KG1 (cell line): ENCODE data around the gene DENND11.
"Not testable (repeated sequence)": the region's sequence is repeated elsewhere in the genome, so short reads cannot be mapped to it uniquely, and the experiment has no call there.

Source experiments
- DNase-seq: peaks from one replicate; lab custom pipeline; 2025; lab: John Stamatoyannopoulos, UW

DENND11 gene

DNA sequence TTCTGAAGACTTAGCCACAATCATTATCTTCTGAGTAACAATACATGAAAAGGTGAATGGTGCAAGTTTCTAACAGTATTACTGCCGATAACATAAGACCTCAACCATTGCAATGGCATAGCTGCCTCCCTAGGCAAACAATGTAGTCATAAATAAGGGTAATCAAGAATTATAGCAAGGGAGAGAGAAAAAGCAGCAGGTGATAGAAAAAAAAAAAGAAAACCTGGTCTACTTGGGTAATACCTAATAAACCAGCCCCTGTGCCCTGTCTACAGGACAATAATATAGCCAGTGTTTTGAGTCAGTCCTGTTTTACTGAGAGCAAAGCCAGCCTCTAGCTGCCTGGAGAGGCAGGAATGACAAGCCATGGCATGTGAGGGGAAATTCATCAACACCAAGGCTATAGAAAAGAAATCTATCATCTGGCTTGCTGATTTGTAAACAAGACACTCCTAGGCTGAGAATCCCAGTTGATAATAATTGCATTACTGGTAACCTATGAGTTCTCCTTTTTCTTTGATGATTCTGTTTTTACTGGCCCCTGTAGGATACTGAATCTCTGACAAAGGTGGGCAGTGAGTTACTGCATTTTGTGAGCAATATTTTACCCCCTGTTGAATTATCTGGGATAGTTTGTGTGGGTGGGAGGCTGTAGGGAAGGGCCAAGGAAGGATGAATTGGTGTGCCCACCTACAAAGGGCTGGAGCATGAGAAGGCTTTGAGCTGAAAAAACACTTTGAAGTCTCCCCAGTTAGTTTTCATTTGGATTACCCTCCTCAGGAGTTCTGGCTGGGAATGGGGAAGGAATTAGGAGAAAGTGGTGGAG is 4.5 kb upstream of the DENND11 start:
- DNase-seq = no peak

DNA sequence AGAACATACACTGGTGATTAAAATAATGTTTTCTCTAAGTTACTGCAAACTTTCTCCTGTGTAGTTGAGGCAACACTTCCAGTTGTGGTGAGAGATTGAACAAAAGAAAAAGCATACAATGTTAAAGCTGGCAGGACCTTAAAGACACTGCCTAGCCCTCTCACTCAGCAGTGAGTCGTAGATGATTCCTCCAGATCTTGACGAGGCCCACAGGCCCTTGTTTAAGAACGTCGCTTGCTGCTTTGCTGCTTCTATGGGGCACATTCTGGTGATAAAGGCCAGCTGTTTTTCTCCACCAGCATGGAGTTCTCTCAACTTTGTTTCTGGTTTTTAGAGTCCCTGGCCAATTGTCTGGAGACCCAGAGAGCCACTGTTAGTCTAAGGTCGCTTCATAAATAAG is 2.8 kb upstream of the DENND11 start:
- no peak for DNase-seq

DNA sequence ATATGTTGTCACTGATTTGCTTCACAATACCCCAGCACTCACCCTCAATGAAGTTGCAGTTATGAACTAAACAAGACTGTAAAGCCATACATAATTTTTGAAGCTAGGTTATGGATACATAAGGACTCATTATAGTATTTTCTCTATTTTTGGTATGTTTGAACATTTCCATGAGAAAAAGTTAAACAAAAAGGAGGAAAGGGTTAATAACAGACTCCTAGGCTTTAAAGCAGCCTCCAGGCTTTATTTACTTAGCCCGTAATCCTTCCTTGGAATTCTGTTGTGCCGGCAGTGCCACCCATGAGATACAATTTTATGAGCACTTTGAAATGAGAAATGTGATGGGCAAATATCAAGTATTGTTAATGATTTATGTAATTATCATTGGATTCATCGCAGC is 2.1 kb upstream of the DENND11 start:
- no peak for DNase-seq

DNA sequence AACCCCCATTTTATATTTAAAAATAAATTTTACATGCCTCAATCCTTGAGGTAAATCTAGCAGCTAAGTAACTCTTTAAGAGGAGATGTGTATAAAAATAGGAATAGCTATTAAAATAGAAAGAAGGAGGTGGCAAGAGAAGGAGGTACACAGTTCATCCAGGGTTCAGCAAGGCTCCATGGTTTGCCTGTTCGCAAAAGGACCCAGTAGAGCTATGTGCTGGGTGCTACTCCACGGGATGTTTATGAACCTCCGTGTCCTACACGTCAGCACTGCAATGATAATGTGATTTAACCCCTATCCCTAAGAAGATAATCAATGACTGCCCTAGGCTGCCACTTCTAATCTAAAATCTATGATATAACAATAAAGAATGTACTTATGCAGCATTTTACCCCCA is 926 bp upstream of the DENND11 start:
- no peak for DNase-seq

DNA sequence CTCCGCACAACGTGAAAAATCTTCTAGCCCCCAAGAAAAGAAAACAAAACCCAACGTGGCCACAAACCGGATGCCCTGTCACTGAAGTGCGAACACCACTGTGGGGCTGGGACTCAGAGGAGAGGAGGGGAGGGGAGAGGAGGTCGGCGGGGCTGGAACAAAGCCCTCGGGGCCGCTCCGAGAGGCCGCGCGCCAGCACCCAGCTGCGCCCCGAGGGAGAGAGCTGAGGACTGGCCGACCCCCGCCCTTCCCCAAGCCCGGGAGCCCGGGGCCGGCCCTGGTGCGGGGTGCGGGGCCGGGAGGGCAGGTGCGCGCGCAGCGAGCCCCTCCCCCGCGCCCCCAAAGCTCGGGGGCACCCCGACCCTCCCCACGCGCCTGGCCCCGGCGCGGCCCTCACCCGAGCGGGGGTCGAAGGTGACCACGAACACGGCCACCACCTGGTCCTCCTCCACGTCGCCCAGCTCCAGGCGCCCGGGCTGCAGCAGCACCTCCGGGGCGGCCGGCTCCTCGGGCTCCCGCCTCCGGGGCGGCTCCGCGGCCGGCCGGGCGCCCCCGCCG is 398 bp downstream of the DENND11 start:
- no peak for DNase-seq

DNA sequence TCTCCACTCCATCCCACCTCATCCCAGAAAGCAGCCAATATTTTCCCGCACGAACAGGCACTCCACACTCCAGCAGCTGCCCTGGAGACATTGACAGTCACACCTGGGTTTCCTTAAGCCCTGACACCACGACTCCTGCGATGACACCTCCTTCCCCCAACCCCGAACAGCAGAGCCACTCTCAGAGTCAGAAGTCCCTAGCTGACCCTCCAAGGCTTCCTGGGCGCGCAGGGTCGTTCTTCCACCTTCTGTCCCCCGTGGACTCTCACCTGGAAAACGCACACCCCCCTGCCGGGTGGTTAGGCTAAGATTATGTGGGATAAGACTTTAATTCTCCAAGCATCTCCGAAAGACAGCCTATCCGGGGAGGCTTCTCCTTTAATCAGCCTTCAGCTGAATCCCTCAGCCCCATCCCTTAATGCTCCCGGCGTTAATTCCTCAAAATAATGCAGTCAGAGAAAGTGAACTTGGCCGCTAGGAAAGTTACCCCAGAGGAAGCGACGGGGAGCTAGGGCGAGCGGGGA is 1.1 kb downstream of the DENND11 start:
- DNase-seq = no peak

DNA sequence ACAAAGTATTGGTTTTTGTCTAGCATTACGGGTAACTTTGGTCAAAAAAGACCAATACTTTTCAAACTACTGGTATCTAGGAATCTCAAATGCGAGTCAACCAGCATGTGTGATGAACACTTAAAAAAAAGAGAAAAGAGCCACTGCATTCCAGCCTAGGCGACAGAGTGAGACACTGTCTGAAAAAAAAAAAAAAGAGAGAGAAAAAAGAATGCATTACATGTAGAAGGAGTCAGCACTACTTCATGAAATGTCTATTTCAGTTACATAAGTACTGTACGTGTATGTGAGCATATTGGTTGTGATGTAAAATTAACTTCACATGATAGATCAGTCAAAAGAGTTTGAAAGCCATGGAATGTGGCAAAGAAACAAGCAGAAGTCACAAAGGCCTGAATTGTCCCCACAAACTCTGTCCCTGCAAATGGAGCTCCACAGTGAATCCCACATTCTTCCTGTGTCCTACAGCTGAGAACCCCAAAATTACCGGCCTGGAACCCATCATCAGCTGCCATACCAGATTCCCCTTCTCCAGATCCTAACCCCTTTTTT is 1.6 kb downstream of the DENND11 start:
- no peak for DNase-seq

DNA sequence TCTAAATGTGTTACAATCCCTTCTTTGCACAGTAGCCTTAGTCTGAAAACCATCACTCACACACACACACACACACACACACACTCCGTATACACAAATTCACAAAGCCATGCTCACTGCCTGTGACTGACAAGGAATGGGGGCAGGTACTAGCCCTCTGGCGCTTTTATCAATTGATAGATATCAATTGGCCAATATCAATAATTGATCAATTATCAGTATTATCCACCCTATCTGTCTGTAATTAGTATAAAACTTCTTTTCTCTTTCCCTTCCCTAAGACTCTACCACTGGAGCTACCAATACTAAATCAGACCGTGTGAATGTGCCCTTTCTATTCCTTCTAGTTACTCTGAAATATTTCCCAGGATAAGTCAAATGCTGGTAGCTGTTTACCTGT is 2.1 kb downstream of the DENND11 start:
- no peak for DNase-seq

DNA sequence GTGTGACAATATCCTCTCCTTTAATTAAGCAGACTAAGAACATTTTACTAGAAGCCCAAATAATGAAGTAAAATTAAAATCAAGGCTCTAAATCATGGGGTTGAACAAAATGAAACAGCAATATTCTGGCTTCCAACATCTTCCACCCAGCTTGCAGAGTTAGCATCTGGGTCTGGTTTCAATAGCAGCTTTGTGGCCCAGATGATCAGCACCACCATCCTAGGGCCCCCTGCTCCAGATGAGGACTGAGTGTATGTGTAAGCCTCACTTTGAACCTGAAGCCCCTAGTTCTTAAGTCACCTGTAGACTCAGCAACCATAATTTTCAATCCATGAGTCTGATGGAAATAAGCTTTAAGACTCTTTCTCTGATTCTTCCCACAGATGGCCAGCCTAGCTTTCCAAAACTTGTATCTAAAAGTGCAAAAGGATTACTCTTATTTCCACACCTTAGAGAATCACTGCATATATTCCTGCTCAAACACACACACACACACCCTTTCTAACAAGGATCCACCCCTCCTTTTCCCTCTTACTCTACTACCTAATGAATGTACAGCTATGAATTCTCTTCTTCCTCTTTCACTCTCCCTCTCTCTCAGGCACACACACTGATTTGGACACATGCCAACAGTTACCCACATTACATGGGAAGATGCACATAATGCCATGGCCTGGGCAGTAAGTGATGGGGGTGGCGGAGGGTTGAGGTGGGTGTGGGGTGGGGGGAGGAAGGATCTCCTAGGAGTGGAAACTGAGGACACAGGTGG is 3.5 kb downstream of the DENND11 start:
- DNase-seq = no peak

DNA sequence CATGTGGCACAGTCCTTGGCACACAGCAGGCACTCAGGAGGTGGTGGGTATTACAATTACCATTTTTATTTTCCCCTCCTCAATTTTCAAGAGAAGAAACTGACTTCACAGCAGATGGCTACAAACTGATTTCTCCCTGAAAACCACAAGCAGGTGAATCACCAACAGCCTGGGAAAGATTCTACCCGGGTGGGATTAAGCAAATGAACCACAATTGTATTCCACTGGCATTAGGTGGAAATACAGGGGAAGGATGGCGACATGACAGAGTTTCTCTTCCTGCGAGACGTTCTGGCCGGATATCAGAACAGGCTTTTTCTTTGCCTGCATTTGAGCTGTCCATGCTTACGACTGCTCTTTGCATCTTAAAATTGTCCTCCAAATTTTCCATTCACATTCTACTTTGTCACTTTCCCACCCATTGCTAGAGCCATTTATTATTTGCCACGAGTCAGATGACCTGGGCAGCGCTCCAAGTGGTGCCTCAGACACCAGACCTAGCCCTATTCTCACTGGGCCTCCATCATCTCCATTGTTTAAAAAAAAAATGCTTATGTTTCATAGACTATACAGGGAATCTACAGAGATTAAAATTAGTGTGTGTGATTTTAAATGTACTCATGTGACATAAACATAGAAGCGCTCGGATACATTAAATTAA is 4.6 kb downstream of the DENND11 start:
- no peak for DNase-seq

DNA sequence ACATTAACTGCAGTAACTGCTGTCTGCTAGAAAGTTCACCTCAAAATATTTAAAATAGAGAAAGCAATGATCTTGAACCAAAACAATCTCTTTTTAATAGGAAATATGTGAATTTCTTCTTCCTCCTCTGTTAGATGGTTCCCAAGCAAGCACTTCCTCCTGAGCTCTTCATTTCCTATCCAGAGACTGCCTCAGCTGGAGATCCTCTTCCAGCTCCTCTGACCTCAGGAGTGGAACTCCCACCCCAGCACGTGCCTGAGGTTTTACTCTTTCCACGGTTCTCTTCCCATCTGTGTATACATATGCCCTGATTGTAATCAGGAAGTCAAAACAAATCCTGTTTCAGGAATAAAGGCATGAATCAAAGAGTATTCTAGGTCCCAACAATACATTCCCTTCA is 5.6 kb downstream of the DENND11 start:
- no peak for DNase-seq

DNA sequence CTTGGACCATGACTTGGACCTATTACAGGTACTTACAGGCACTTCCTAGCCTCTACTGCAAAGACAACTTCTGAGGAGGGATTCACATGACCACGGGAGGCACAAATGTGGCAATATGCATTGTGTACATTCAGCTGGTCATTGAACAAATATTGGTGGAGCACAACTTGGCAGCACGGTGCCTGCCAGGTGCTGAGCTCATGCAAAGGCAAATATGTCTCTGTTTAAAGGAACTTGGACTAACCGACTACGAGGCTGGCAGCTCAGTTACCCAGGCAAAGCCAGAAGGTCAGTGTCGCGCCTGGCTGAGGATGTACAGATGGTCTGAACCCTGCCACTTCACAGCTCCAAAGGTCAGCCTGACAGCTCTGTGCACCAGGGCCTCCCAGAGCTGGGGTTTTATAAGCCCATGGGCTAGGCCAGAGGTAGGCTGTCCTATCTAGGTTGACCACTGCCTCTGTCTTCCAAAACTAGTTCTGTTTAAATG is 6.1 kb downstream of the DENND11 start:
- DNase-seq = no peak

DNA sequence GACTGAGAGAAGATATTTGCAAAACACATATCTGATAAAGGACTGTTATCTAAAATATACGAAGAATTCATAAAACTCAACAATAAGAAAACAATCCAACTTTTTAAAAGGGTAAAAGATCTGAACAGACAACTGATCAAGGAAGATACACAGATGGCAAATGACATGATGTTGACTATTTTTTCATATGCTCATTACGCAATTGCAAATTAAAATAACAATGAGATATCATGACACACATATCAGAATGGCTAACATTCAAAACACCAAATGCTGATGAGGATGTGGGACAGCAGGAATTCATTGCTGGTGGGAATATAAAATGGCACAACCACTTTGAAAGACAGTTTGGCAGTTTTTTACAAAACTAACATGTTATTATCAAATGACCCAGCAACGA is 8.9 kb downstream of the DENND11 start:
- DNase-seq = no peak

DNA sequence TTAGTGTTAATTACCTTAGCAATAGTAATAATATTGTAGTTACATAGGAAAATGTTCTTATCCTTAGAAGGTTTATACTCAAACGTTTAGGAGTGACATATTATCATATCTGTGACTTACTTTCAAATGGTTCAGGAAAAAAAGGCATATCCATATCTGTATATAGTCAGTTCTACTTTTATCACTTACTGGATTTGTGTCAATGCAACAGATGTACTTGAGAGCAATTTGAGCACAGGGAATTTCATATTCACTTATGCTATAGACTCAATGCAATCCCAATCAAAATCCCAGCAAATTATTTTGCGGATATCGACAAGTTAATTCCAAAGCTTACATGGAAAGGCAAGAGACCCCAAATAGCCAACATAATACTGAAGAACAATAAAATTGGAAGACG is 10.0 kb downstream of the DENND11 start:
- no peak for DNase-seq

DNA sequence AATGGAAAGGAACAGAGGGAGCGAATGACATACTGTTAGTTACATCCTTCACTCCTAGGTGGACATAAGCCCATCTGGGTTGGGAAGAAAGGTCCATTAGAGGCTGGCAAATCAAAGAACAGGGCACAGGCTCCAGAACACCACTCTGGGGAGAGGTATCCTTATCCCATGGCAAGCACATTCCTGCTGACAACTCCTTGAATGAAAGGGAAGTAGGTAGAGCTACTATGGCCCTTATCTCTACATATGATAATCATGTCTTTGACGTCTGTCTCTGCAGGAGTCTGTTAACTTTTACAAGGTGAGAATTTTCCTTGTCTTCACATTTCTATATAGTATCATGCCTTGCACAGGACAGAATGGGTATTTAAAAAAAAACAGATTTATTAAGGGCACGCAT is 10.4 kb downstream of the DENND11 start:
- no peak for DNase-seq

DNA sequence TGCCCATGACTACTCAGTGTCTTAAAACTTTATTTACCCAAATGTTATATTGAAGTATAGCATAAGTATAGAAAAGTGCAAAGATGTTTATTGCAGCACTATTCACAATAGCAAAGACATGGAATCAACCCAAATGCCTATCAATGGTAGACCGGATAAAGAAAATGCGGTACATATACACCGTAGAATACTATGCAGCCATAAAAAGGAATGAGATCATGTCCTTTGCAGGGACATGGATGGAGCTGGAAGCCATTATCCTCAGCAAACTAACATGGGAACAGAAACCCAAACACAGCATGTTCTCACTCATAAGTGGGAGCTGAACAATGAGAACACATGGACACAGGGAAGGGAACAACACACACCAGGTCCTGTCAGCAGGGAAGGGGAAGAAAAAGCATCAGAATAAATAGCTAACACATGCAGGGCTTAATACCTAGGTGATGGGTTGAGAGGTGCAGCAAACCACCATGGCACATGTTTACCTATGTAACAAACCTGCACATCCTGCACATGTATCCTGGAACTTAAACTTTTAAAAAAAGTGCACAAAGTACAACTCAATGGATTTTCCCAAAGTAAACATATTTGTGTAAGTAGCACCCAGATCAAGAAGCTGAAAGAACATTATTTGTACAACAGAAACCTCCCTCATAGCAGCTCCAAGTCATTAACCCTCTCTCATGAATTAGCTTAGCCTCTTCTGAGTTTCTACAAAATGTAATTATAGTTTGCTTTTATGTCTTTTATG is 12.7 kb downstream of the DENND11 start:
- DNase-seq = not testable (repeated sequence)

DNA sequence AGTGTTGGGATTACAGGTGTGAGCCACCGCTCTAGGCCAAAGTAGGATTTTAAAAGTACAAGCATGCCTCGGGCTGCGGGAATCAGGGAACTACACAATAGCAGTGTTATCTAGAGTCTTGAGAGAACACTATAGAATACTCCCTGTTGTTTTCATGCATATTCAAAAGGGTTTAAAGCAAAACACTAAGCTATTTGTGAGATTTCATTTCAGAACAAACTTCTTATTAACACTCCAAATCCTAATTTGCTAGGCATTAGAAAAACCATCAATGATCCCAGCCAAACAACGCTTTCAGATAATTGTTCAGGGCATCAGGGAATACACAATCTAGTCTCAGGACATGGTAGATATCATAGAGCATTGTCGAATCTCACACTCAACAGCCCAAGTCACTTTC is 13.9 kb downstream of the DENND11 start:
- no peak for DNase-seq

DNA sequence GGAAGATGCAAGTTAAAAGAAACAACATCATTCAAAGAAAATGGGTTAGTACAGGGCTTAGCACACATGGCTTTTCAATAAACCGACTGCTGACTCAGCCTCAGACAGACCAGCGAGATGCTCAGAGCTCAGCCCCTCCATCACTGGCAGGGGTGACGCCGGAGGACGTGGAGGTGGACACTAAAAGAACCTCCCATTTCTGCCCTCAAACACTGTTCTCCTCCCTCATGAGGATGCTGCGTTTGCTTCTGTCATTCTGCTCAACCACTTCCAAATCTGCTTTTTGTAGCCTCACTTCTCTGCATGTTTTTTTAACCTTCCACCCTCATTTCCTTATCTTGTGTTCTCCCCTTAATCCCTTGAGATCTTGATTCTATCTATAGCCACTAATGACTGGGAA is 15.3 kb downstream of the DENND11 start:
- DNase-seq = no peak

DNA sequence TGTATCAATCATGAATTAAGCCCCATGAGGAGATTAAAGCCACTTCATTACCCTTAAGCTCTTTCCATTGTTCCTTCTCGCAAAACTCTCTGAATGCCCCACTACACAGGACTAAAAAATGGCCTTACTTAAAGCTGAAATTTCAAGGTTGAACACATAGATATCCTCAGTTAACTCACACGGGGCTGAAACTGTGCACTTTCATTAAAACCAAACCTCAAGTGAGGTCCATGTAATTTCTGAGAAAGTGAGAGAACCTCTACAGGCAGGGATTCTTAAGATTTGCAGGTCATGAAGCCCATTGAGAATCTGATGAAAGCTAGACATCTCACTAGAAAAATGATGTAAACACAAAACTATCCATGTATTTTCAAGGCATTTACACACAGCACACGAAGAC is 15.9 kb downstream of the DENND11 start:
- no peak for DNase-seq

DNA sequence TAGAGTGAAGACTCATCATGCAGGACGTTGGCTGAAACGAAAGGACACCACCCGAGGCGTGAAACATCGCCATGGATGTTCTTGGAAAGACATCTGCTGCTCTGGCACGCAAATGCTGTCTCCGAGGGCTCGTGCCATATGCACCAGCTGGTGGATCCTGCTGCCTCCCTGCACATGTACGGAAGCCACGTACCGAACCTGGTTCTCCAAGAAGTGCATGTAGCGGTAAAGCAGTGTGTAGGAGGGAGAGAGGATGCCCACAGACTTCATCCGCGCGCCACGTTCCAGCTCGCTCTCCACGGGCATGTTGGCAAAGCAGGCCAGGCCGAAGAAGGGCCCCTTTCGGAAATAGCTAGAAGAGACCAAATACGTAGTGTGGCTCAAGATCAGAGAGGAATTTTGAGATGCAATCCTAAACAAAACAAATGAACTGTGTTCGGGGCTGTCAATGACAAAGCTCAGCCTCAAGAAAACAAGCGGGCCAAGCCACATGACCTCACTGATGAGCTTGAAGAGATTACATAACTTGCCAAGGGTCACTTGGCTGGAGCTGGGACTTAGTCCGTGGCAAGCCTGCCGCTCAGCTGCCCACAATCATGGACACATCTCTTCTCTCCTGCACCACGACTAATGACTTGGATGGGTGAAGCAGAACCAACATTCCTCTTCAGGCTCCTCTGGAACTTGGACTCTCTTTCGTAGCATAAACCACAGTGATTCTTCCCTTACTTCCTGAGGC is 16.5 kb downstream of the DENND11 start:
- no peak for DNase-seq

DNA sequence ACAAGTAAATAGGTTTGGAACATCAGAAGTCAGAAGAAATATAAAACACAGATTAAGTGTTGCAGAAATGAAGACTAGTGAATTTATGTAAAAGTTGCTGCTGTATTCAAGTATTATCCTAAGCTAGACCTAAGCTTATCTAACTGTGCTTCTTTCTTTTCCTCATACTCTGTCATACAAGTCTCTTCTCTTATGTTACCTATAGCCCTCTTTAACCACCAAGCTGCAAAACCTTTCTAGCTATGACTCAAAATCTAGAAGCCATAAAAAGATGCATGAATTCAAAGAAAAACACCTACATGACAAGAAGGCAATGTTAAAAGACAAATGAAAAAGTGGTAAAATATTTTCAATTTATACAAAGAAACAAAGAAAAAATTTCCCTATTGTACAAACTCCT is 23.0 kb downstream of the DENND11 start:
- DNase-seq = no peak
